Ecto neural progenitor cell (in vitro differentiated cells): Measurements from ENCODE around the gene PTPRK.
"Not testable (repeated sequence)": the region's sequence is repeated elsewhere in the genome, so short reads cannot be mapped to it uniquely, and the experiment has no call there.

Experiments
- DNase-seq: peaks from one replicate; pipeline ENCODE4 v3.0.0-alpha.2; 2018; ENCODE audit warnings: low spot score

Gene PTPRK

DNA sequence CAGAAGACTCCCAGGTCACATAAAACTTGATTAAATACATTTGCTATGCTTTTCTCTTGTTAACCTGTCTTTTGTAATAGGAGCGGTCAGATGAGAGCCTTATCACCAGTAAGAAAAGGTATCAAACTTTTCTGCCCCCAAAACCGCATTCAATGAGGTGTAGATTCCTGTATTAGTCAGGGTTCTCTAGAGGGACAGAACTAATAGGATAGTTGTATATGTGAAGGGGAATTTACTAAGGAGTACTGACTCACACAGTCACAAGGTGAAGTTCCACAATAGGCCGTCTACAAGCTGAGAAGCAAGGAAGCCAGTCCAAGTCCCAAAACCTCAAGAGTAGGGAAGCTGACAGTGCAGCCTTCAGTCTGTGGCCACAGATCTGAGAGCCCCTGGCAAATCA lies 32.7 kb downstream of the PTPRK start:
- DNase-seq, result no peak

DNA sequence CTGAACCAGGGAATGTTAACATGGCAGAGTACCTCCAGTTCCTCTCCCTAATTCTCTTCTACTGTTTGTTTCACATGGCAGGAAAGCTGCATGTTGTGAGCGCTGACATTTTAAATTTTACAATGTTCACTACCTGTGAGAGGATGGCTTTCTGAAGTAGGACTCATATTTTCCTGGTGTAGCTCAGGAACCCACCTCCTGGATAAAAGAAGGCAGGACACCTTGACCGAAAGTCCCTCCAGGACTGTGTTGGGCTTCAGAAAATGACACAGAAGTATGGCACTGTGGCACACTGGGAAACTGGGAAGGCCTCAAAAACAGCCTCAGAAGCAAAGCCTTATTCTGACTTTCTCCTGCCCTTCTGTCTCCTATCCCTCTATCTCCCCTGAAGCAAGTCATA lies 33.3 kb downstream of the PTPRK start:
- DNase-seq, result no peak

GRCh38 chr6:128486580-128486979 lies 33.8 kb downstream of the PTPRK start:
- DNase-seq, result not testable (repeated sequence)

- no peak for DNase-seq
These were observed 36.8 kb downstream of the PTPRK start for GRCh38 chr6:128483472-128484135.

DNA sequence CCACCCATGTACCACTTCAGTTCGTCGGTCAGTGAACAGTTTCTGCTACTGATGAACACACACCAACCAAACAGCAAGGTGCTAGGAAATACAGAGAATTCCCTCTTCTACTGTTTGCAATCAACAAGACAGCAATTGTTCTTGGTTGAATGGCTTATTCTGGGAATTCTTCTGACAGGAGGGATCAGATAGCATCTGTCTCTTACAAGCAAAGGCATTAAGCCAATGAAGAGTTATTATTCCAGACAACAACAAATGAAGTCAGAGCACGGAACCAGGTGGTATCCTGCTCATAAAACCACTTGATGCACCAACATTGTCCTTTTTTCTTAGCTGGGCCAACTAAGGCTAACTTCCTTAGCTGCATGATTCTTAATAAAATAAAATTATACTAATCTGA lies 37.8 kb downstream of the PTPRK start:
- DNase-seq, result no peak

DNA sequence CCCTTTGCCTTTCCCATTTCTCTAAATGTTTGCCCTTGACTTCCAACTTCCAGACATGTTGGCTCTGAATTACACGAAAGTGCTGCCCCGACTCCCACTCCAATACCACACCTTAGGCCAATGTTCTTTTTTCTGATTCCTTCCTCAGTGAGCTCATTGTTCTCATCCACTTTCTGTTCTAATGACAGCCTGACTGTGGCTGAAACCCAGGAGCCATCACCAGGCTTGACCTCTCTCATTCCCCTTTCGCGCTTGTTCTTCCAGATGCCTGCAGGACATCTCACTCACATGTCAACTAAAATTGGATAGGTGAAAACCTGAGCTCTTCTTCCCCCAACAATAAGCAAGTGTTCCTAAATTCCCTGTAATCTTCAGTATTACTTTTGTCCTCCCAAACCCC lies 40.4 kb downstream of the PTPRK start:
- no peak for DNase-seq

DNA sequence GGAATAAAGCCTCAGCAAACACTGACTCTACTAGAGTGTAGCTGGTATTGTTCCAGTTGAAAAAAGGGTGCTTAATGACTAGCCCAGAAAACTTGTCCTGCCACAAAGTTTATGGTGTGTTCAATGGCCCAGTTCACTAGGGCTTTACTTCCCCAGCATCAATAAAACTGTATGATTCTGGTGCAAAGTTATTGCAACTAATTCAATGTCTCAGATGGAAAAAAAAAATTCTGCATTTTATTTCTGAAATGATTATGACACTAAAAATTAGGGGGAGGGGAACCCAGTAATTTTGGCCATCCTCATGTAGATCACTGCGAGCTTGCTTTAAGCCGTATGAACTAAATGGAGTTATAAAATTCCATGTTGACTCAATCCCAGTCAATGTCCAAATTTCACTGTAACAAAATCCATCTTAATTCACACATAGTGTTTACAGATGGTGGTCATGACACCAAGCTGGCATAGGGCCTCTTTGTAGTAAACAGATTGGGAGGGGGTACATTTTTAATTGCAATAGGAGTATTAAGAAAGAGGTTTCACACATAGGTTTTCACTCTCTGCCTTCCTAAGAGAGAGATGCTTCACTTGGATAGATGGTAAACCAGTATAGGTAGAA lies 41.2 kb downstream of the PTPRK start:
- DNase-seq, result no peak

- no peak for DNase-seq
These were observed 42.0 kb downstream of the PTPRK start for GRCh38 chr6:128478230-128479047.

GRCh38 chr6:128474933-128475332 lies 45.5 kb downstream of the PTPRK start:
- DNase-seq, result no peak

DNA sequence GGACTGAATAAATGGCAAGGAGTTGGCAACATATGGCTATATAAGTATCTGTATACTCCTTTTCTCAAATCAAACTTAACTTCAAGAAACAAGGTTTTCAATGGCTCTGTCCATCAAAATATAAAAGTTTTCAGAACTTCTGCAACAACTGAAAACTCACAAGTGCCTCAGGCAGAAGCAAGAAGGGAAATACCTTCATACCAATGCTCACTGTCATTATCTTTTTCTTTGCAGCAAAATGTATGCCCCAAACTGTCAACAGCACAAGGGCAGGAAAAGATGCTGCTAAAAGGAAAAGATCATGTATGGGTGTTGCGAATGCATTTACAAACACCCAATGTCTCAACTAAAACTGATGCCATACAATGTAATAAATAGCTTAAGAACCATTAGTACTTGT lies 45.9 kb downstream of the PTPRK start:
- DNase-seq, result no peak

DNA sequence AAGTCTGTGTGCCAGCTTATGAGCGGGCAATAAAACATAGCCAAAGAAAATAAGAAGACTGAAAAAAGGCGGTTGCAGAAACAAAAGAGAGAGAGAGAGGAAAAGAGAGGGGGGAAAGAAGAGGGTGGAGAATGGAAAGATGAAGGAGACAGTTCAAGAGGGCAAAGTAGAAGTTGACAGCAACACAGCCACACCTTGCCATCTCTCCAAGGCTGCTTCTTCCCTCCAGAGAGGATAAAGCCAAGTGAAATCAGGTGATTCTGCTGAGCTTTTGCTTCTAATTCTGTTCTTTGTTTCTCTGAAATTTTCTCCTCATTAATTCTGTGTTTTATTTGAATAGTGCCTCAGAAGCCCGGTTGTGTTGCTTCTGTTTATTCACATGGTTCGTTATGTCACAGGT lies 48.5 kb downstream of the PTPRK start:
- DNase-seq, result no peak

GRCh38 chr6:128465368-128466343 lies 54.7 kb downstream of the PTPRK start:
- DNase-seq, result no peak

DNA sequence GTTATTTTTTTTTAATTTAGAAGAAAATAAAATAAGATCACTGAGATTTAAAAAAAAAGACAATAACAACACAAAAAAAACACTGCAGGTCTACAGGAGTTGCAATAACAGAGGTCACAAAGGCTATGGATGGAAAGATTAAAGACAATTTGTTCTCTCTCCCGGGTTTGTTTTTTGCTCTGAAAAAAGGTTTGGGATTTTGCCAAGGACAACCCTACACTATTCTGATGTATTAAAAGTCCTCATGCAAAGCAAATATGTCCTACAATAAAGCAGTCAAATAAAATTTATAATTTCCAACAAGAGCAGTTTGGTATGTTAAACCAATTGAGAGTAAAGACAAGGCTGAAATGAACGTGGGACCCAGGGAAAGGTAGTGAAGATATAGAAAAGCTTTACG lies 55.6 kb downstream of the PTPRK start:
- no peak for DNase-seq

DNA sequence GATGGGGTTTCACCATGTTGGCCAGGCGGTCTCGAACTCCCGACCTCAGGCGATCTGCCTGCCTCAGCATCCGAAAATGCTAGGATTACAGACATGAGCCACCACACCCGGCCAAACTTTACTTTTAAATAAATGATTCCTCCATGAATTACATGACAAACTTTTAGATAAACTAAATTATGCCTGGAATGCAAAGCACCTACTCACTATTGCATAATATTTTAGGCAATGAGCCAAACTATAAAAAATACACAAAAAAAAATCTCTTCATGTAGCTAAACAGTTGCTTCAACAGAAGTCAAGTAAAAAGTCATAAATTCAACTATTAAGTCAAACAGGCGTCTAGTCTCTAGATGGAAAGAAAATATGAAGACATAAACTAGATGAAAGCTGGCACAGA lies 56.5 kb downstream of the PTPRK start:
- DNase-seq, result no peak

GRCh38 chr6:128461501-128461900 lies 58.9 kb downstream of the PTPRK start:
- DNase-seq, result no peak

- no peak for DNase-seq
These were observed 63.7 kb downstream of the PTPRK start for GRCh38 chr6:128456510-128457230.

- DNase-seq, result no peak
These were observed 64.4 kb downstream of the PTPRK start for GRCh38 chr6:128455959-128456358.

DNA sequence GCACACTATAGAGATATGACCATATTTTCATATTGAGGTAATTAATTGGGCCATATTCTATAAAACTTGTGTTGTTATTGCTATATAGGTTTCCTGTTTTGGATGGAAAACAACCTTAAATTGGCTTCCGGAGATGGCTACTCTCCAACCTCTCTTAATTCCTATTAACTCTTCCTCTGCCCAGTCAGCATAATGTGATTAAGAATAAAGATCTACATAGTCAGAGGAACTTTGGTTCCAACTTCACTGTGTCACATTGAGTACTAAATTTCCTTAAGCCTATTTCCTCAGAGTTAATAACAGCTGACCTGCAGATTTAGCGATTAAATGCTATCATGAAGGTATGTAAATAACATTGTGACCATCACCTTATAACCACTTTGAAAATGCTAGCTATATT lies 67.7 kb downstream of the PTPRK start:
- DNase-seq, result no peak

DNA sequence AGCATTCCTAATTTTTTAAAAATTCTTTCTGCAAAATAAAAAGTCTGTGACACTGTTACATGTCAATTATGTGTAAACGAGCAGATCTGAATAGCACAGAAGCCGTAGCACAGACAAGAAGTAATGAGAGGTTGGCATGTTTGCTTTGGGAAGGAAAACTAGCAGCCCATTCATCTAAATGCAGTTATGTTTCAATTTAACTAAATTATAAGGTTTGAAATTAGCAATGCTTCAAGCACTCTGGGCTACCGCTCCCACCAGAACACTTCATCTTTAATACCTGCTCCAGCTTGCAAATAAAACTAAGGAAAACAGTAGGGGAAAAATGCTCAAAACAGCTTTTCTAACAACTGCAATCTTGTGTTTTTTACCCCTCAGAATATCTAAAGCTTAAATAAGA lies 73.9 kb downstream of the PTPRK start:
- no peak for DNase-seq

GRCh38 chr6:128443553-128443952 lies 76.8 kb downstream of the PTPRK start:
- DNase-seq, result no peak

DNA sequence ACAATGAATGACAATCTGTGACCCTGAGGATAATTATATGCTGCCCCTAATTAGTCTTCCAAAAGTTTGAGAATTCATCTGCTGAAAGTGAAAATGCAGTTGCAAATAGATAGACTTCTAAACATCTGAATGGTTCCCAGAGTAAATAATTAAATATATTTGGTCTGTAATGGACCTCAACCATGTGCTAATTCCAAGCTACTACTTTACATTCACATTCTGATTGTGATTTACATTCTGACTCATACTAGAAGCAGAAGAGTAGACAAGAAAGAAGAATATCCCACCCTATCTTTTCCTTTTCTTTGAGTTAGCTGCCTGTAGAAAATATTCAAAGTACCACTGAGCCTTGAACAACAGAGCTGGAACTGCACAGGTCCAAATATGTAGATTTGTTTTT lies 80.8 kb downstream of the PTPRK start:
- no peak for DNase-seq
